ENCODE measurements around the gene ZNF593OS.

GRCh38 chr1:26127235-26128163 is 44.1 kb downstream of the ZNF593OS start:
- TF ChIP-seq, protein P1, sequence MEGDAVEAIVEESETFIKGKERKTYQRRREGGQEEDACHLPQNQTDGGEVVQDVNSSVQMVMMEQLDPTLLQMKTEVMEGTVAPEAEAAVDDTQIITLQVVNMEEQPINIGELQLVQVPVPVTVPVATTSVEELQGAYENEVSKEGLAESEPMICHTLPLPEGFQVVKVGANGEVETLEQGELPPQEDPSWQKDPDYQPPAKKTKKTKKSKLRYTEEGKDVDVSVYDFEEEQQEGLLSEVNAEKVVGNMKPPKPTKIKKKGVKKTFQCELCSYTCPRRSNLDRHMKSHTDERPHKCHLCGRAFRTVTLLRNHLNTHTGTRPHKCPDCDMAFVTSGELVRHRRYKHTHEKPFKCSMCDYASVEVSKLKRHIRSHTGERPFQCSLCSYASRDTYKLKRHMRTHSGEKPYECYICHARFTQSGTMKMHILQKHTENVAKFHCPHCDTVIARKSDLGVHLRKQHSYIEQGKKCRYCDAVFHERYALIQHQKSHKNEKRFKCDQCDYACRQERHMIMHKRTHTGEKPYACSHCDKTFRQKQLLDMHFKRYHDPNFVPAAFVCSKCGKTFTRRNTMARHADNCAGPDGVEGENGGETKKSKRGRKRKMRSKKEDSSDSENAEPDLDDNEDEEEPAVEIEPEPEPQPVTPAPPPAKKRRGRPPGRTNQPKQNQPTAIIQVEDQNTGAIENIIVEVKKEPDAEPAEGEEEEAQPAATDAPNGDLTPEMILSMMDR (IDR thresholded peaks at IDR 0.05; ENCODE audit: extremely low read depth in 1 of 2, insufficient read depth in 1 of 2, low read depth in 1 of 2, low read length in 2 of 2): no peak
- TF ChIP-seq POLR2A (IDR thresholded peaks at IDR 0.05; ENCODE audit: low read depth, low read length) (no peak), MYC (IDR thresholded peaks at IDR 0.05; ENCODE audit: low read depth, low read length) (no peak)

All from endothelial cell of umbilical vein (primary cell).